HG02981 (cell line): ENCODE measurements around the gene EPB42.
A peak's percentile ranks its signal among the peaks of the same experiment; 100 is the strongest.
"Not testable (repeated sequence)": the region's sequence is repeated elsewhere in the genome, so short reads cannot be mapped to it uniquely, and the experiment has no call there.

Experiments
- ATAC-seq: cut with Tn5 transposase; IDR thresholded peaks from one replicate; pipeline ENCODE4 v1.9.1; 2021; ENCODE audit warnings: mild to moderate bottlenecking, moderate library complexity; ENCODE audit not compliant: unreplicated experiment

The EPB42 gene

GRCh38 chr15:43187544-43188155 lies 33.2 kb downstream of the EPB42 start:
- no peak for ATAC-seq

GRCh38 chr15:43186003-43186353 lies 34.8 kb downstream of the EPB42 start:
- no peak for ATAC-seq

- peak; percentile 93 for ATAC-seq
These were observed 35.4 kb downstream of the EPB42 start, which contains the start of gene CCNDBP1 for GRCh38 chr15:43185157-43186002. Gene CCNDBP1, plus strand, starts transcription at chr15:43185403. Its CDS starts 96 bp downstream, at chr15:43185499.

- no peak for ATAC-seq
These were observed 36.3 kb downstream of the EPB42 start for GRCh38 chr15:43184407-43185124.

GRCh38 chr15:43183270-43183669 lies 37.5 kb downstream of the EPB42 start:
- ATAC-seq: no peak

GRCh38 chr15:43177147-43177546 lies 43.7 kb downstream of the EPB42 start:
- ATAC-seq: not testable (repeated sequence)

- not testable (repeated sequence) for ATAC-seq
These were observed 45.0 kb downstream of the EPB42 start for GRCh38 chr15:43175656-43176309.

GRCh38 chr15:43169888-43170287 lies 50.9 kb downstream of the EPB42 start:
- ATAC-seq: no peak

GRCh38 chr15:43168192-43169107 lies 52.4 kb downstream of the EPB42 start:
- no peak for ATAC-seq

GRCh38 chr15:43167261-43167660 lies 53.6 kb downstream of the EPB42 start:
- ATAC-seq: not testable (repeated sequence)

- ATAC-seq: no peak
These were observed 55.0 kb downstream of the EPB42 start for GRCh38 chr15:43165801-43166325.

GRCh38 chr15:43153269-43153668 lies 67.5 kb downstream of the EPB42 start:
- ATAC-seq: no peak

- ATAC-seq: no peak
These were observed 69.1 kb downstream of the EPB42 start for GRCh38 chr15:43151688-43152087.

GRCh38 chr15:43150191-43150929 lies 70.5 kb downstream of the EPB42 start:
- ATAC-seq: no peak
